Progenitor cell of endocrine pancreas (in vitro differentiated cells): ENCODE results near the gene EXOSC7. TPM values are rescaled to one million over a fixed set of nuclear protein-coding genes. Genes with fewer than 3 reads are reported as not detected.

Experiments used
- DNase-seq: peaks from one replicate; pipeline ENCODE4 v3.0.0; 2021; ENCODE audit warnings: low spot score; ENCODE audit not compliant: unreplicated experiment
- H3K27ac Mint-ChIP-seq: 2 replicates; pipeline ENCODE4 v1.8.0; 2021; ENCODE audit warnings: mild to moderate bottlenecking, moderate library complexity, mixed read lengths
- H3K27me3 Mint-ChIP-seq: 2 replicates; pipeline ENCODE4 v1.8.0; 2021; ENCODE audit warnings: mixed read lengths
- H3K36me3 Mint-ChIP-seq: 2 replicates; pipeline ENCODE4 v1.8.0; 2022; ENCODE audit warnings: mixed read lengths; ENCODE audit not compliant: insufficient read depth
- H3K4me1 Mint-ChIP-seq: 2 replicates; pipeline ENCODE4 v1.8.0; 2021; ENCODE audit warnings: low read depth, mixed read lengths
- H3K4me3 Mint-ChIP-seq: 2 replicates; pipeline ENCODE4 v1.8.0; 2021; ENCODE audit warnings: low read depth, mild to moderate bottlenecking, moderate library complexity, mixed read lengths
- H3K9me3 Mint-ChIP-seq: 2 replicates; pipeline ENCODE4 v1.8.0; 2021; ENCODE audit warnings: low read depth, mixed read lengths
- CTCF ChIP-seq: fragments of 200-600 bp; sonication (generic); IDR thresholded peaks from one replicate; pipeline ENCODE4 v1.5.0; 2021; ENCODE audit warnings: antibody characterized with exemption, mild to moderate bottlenecking; ENCODE audit not compliant: unreplicated experiment
- total RNA-seq: library from RNA; stranded (reverse); gene quantifications from 2 replicates; pipeline ENCODE4 v1.2.1, GENCODE V29; 2021

Gene EXOSC7
- total RNA-seq, 1 donor from 2014 or later: 51.2 TPM

GRCh38 chr3:44930911-44931310 lies 45.1 kb upstream of the EXOSC7 start:
- H3K36me3 Mint-ChIP-seq: peaks cover 14% of the 10 kb centered on the region
- TF ChIP-seq CTCF: no peak
- H3K27me3 Mint-ChIP-seq: no peaks in the 10 kb centered on the region
- H3K27ac Mint-ChIP-seq: no peak overlapping the region
- no peaks in the 10 kb centered on the region for H3K4me1 Mint-ChIP-seq
- no peak overlapping the region for H3K4me3 Mint-ChIP-seq
- DNase-seq: no peak
- H3K9me3 Mint-ChIP-seq: no peaks in the 10 kb centered on the region

- no peak overlapping the region for H3K27ac Mint-ChIP-seq
- H3K4me1 Mint-ChIP-seq: no peaks in the 10 kb centered on the region
- TF ChIP-seq CTCF: no peak
- H3K9me3 Mint-ChIP-seq: no peaks in the 10 kb centered on the region
- no peak overlapping the region for H3K4me3 Mint-ChIP-seq
- peaks cover 18% of the 10 kb centered on the region for H3K36me3 Mint-ChIP-seq
- no peaks in the 10 kb centered on the region for H3K27me3 Mint-ChIP-seq
- no peak for DNase-seq
Measured at GRCh38 chr3:44931791-44932190, 44.3 kb upstream of the EXOSC7 start.

DNA sequence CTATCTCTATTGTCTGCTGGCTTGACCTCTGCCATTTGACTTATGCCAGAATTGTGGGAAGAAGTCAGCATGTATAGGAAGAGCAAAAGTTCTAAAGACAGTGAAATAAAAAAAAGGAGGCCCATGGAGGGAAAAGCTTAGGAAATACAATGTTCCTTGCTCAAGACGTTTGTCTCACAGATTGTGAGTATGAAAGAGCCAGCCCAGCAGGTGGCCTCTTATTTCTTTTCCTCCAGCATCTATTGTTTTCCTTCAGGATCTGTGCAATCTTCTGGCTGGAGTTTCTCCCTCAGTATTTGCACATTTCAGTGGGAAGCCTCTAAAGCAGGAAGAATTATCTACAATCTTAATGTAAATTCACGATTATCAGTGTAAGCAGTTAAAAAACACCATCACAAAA lies 43.8 kb upstream of the EXOSC7 start:
- DNase-seq: no peak
- no peak overlapping the region for H3K27ac Mint-ChIP-seq
- H3K4me1 Mint-ChIP-seq: no peaks in the 10 kb centered on the region
- TF ChIP-seq CTCF: no peak
- H3K9me3 Mint-ChIP-seq: no peaks in the 10 kb centered on the region
- H3K4me3 Mint-ChIP-seq: no peak overlapping the region
- peaks cover 16% of the 10 kb centered on the region for H3K36me3 Mint-ChIP-seq
- H3K27me3 Mint-ChIP-seq: no peaks in the 10 kb centered on the region

GRCh38 chr3:44932986-44933944 lies 42.8 kb upstream of the EXOSC7 start:
- Mint-ChIP-seq H3K36me3 (peaks cover 19% of the 10 kb centered on the region), H3K4me1 (no peaks in the 10 kb centered on the region), H3K27me3 (no peaks in the 10 kb centered on the region), H3K27ac (no peak overlapping the region), H3K4me3 (no peak overlapping the region), H3K9me3 (no peaks in the 10 kb centered on the region)
- DNase-seq: no peak
- no peak for TF ChIP-seq CTCF

DNA sequence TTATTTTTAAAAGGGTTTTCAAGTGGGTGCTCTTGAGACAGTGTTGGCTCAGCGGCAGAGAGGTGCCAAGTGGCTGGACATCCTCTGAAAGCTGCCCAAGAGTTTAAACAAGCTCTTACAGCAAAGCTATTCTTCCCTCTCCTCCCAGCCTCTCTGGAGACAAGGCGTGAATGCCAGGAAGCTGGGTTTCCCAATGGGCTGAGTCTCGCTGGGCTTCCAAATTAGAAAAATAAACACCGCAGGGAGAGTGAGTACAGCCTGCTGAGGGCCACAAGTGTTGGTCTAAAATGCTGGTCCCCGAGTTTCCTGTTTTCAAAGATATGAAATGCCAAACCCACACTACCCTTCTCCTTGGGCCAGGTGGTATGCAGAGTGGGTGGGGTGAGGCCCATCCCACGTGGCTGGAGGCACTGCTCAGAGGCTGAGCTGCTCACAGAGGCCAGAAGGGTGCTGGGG lies 36.4 kb upstream of the EXOSC7 start:
- H3K36me3 Mint-ChIP-seq: peaks cover 24% of the 10 kb centered on the region
- H3K27ac Mint-ChIP-seq: no peak overlapping the region
- H3K27me3 Mint-ChIP-seq: no peaks in the 10 kb centered on the region
- H3K9me3 Mint-ChIP-seq: no peaks in the 10 kb centered on the region
- no peaks in the 10 kb centered on the region for H3K4me1 Mint-ChIP-seq
- no peak for DNase-seq
- no peak for TF ChIP-seq CTCF
- no peak overlapping the region for H3K4me3 Mint-ChIP-seq
